Epithelial cell of esophagus (primary cell): Measurements from ENCODE around the gene TEX2.

Experiments used
- DNase-seq: peaks from one replicate; pipeline ENCODE4 v3.0.0; 2010; ENCODE audit warnings: low read depth
- H3K4me3 ChIP-seq: 2 replicates; pipeline ENCODE4 v1.5.1; 2011; ENCODE audit warnings: mild to moderate bottlenecking, low read length, control low read depth
- CTCF ChIP-seq: IDR thresholded peaks from 2 replicates; pipeline ENCODE4 v1.5.1; 2011; ENCODE audit warnings: low read depth, mild to moderate bottlenecking, low read length, control low read depth, inconsistent platforms; ENCODE audit not compliant: insufficient read depth; ENCODE audit errors: missing control alignments

The TEX2 gene

GRCh38 chr17:64263000-64263766 lies at the start of gene TEX2:
TEX2 (minus strand) TSS chr17:64263260; CDS start chr17:64214217, 49,043 bp downstream.
- peak; percentile 92 for DNase-seq
- peak within 1 kb of the TSS; percentile 64 for H3K4me3 ChIP-seq
- no peak for TF ChIP-seq CTCF

GRCh38 chr17:64309710-64310109 lies 46.6 kb upstream of the TEX2 start:
- TF ChIP-seq CTCF = no peak
- no peak overlapping the region for H3K4me3 ChIP-seq
- no peak for DNase-seq

GRCh38 chr17:64309021-64309420 lies 46.0 kb upstream of the TEX2 start:
- H3K4me3 ChIP-seq = no peak overlapping the region
- no peak for TF ChIP-seq CTCF
- DNase-seq = no peak

- peak; percentile 66 for DNase-seq
- H3K4me3 ChIP-seq = no peak overlapping the region
- TF ChIP-seq CTCF = peak; percentile 85
These were observed 43.9 kb upstream of the TEX2 start for GRCh38 chr17:64306850-64307463.

GRCh38 chr17:64304551-64304950 lies 41.5 kb upstream of the TEX2 start:
- TF ChIP-seq CTCF = no peak
- H3K4me3 ChIP-seq = no peak overlapping the region
- no peak for DNase-seq

- DNase-seq = no peak
- no peak for TF ChIP-seq CTCF
- H3K4me3 ChIP-seq = no peak overlapping the region
These were observed 37.6 kb upstream of the TEX2 start for GRCh38 chr17:64300699-64300965.

GRCh38 chr17:64297467-64298088 lies 34.5 kb upstream of the TEX2 start:
- TF ChIP-seq CTCF = no peak
- H3K4me3 ChIP-seq = no peak overlapping the region
- no peak for DNase-seq
